ENCODE measurements around the gene MLC1.
A peak's percentile ranks its signal among the peaks of the same experiment; 100 is the strongest.

Gene MLC1

DNA sequence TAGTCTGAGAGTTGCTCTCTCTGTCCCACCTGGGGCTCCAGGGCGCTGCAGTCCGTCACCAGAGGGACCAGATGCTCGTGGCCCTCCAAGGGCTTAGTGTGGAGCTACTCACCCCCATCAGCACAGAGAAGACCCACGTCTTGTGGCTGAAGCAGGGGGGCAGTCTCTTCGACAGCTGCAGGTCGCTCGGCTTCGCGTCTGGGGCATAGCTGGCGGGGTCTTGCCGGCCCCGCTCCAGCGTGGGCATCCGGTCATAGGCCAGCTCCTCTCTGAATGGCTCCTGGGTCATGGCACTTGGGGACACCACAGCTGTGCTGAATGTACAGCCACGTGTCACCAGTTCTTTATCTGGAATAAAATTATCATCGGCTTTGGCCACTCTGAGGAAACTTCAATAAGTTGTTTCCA is 608 bp downstream of the MLC1 start:
- Histone ChIP-seq H3K27me3 (no peaks in the 10 kb centered on the region), H3K9me3 (peaks cover 11% of the 10 kb centered on the region), H3K4me1 (ENCODE audit: control insufficient read depth in 1 of 2, insufficient read depth in 1 of 2, low read depth in 1 of 2, low read length in 1 of 2) (peaks cover 0 to 21% of the 10 kb centered on the region in 2 experiments), H3K36me3 (peaks cover 9% of the 10 kb centered on the region), H3K27ac (no peak overlapping the region), H3K4me3 (ENCODE audit: low read depth in 1 of 2, low read length in 1 of 2) (peak overlapping the region in 1 of 2 experiments; percentile 50)
- TF ChIP-seq, protein P1, sequence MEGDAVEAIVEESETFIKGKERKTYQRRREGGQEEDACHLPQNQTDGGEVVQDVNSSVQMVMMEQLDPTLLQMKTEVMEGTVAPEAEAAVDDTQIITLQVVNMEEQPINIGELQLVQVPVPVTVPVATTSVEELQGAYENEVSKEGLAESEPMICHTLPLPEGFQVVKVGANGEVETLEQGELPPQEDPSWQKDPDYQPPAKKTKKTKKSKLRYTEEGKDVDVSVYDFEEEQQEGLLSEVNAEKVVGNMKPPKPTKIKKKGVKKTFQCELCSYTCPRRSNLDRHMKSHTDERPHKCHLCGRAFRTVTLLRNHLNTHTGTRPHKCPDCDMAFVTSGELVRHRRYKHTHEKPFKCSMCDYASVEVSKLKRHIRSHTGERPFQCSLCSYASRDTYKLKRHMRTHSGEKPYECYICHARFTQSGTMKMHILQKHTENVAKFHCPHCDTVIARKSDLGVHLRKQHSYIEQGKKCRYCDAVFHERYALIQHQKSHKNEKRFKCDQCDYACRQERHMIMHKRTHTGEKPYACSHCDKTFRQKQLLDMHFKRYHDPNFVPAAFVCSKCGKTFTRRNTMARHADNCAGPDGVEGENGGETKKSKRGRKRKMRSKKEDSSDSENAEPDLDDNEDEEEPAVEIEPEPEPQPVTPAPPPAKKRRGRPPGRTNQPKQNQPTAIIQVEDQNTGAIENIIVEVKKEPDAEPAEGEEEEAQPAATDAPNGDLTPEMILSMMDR (IDR thresholded peaks at IDR 0.05), result no peak

DNA sequence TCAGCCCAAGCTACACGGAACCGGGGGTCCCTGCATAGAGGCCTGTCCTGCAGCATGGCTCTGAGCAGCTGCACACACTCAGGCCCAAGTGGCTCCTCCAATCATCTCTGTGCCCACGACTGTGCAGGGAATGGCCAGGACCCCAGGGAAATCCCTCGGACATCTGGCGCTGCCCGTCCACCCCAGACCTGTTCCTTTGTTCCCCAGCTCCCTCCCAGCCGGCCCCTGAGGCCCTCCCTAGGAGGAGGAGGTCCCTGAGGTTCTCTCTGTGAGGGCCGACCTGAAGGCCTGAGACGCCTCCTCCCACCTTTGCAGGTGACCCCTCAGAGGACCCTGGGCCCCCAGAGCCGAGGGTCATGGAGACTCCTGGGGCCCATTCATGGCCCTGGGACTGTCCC is 1.1 kb downstream of the MLC1 start:
- H3K4me3 ChIP-seq (ENCODE audit: low read depth in 1 of 2, low read length in 1 of 2), result peak overlapping the region in 1 of 2 experiments; percentile 50
- H3K4me1 ChIP-seq (ENCODE audit: control insufficient read depth in 1 of 2, insufficient read depth in 1 of 2, low read depth in 1 of 2, low read length in 1 of 2), result peaks cover 0 to 21% of the 10 kb centered on the region in 2 experiments
- H3K36me3 ChIP-seq, result peaks cover 11% of the 10 kb centered on the region

DNA sequence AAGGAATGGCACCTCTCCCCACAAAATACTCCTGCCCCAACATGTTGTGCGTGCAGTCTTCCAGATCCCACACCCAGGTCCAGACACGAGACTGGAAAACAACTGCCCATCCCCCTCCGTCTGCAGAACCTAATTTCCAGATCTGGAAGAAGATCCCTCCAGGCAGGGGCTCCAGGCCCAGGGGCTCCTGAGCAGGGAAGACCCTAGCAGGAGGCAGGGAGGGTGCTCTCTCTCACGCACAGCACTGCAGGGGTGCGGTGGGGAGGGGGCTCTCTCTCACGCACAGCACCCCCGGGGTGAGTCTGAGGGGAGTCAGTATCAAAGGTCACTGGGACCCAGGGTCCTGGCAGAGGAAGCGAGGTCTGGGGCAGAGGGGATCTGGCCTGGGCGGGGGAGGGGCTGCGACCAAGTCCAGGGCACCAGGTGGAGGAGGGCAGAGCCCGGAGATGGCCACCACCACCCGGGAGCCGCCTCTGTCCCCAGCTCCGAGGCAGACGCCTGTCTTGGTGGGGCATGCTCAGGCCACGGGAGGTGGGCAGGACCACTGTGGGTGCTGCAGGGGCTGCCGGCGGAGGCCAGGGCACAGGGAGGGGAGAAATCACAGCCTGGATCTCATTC is 1.7 kb downstream of the MLC1 start:
- TF ChIP-seq, protein P1 (IDR thresholded peaks at IDR 0.05), result no peak
- Histone ChIP-seq H3K4me3 (ENCODE audit: low read depth in 1 of 2, low read length in 1 of 2) (no peak overlapping the region), H3K27me3 (no peaks in the 10 kb centered on the region), H3K4me1 (ENCODE audit: control insufficient read depth in 1 of 2, insufficient read depth in 1 of 2, low read depth in 1 of 2, low read length in 1 of 2) (peaks cover 0 to 21% of the 10 kb centered on the region in 2 experiments), H3K27ac (no peak overlapping the region), H3K9me3 (peaks cover 11% of the 10 kb centered on the region), H3K36me3 (peaks cover 16% of the 10 kb centered on the region)

More for the DNA sequence above, 1.1 kb downstream of the MLC1 start:
- H3K27ac ChIP-seq, result no peak overlapping the region
- no peaks in the 10 kb centered on the region for H3K27me3 ChIP-seq
- TF ChIP-seq, protein P1 (IDR thresholded peaks at IDR 0.05), result no peak
- H3K9me3 ChIP-seq, result peaks cover 11% of the 10 kb centered on the region

DNA sequence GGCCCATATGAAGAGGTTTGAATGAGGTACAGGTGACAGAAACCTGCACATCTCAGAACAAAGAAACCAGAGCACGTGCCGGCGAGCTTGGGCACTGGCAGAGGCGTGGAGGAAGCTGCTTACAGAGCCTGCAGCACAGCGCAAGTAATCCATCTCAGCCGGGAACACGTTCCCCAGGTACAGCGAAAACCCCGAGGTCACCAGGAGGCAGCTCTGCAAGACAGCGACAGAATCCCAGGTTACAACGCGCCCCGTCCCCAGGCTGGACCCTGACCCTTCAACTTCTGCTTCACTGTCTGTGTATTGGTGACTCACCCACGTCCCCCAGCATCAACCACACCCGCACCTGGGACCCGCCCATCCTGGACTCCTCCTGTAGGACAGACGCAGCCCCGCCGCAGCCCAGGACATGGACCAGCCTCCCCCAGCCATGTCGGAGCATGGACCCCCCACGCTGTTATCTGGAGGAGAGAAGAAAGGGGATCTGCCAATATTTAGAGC is 2.2 kb downstream of the MLC1 start:
- Histone ChIP-seq H3K9me3 (peaks cover 11% of the 10 kb centered on the region), H3K27me3 (no peaks in the 10 kb centered on the region), H3K4me3 (ENCODE audit: low read depth in 1 of 2, low read length in 1 of 2) (no peak overlapping the region), H3K27ac (no peak overlapping the region), H3K4me1 (ENCODE audit: control insufficient read depth in 1 of 2, insufficient read depth in 1 of 2, low read depth in 1 of 2, low read length in 1 of 2) (peaks cover 0 to 21% of the 10 kb centered on the region in 2 experiments), H3K36me3 (peaks cover 16% of the 10 kb centered on the region)
- TF ChIP-seq, protein P1 (IDR thresholded peaks at IDR 0.05), result no peak

DNA sequence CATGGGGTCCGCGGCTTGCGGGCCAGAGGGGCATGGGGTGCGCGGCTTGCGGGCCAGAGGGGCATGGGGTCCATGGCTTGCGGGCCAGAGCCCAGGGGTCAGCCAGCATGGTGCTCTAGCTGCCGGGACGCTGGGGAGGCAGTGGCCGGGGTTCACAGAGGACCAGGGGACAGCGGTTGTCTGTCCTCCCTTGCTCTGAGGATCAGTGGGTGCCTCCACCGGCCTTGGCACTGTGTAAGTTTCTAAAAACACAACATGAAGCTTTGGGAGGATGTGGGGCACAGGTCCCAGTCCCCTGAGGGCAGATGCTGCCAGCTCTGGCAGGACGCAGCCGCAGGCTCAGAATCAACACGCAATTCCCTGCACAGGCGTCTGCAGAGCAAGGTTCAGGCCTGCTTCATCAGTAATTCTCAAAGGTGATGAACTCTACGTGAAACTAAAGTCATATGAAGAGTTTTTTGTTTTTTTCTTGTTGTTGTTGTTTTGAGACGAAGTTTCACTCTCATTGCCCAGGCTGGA is 3.0 kb downstream of the MLC1 start:
- peaks cover 0 to 21% of the 10 kb centered on the region in 2 experiments for H3K4me1 ChIP-seq (ENCODE audit: control insufficient read depth in 1 of 2, insufficient read depth in 1 of 2, low read depth in 1 of 2, low read length in 1 of 2)
- H3K9me3 ChIP-seq, result peaks cover 8% of the 10 kb centered on the region
- peaks cover 21% of the 10 kb centered on the region for H3K36me3 ChIP-seq
- TF ChIP-seq, protein P1 (IDR thresholded peaks at IDR 0.05), result no peak
- no peaks in the 10 kb centered on the region for H3K27me3 ChIP-seq
- H3K27ac ChIP-seq, result no peak overlapping the region
- H3K4me3 ChIP-seq (ENCODE audit: low read depth in 1 of 2, low read length in 1 of 2), result no peak overlapping the region

Data from neutrophil (primary cell).